Thyroid gland (tissue), 4 donors: ENCODE results near the gene SIRPB2.

Experiments
- POLR2A ChIP-seq, 2 donors: fragments of 450-650 bp; IDR thresholded peaks; one replicate each; pipeline ENCODE4 v1.6.1; 2017; ENCODE audit warnings: antibody characterized with exemption in 2 of 2, mild to moderate bottlenecking in 2 of 2, moderate library complexity in 1 of 2
- TF ChIP-seq, protein P1 (sequence below), 6 experiments: fragments of 200-600 bp in 3 of 6; fragments of 450-650 bp in 3 of 6; sonication (generic) in 3 of 6; IDR thresholded peaks; one replicate each; pipeline ENCODE4 v1.5.1; 2016 to 2019; ENCODE audit warnings: antibody characterized with exemption in 6 of 6, mild to moderate bottlenecking in 2 of 6, inconsistent platforms in 1 of 6, moderate library complexity in 1 of 6

DNA sequence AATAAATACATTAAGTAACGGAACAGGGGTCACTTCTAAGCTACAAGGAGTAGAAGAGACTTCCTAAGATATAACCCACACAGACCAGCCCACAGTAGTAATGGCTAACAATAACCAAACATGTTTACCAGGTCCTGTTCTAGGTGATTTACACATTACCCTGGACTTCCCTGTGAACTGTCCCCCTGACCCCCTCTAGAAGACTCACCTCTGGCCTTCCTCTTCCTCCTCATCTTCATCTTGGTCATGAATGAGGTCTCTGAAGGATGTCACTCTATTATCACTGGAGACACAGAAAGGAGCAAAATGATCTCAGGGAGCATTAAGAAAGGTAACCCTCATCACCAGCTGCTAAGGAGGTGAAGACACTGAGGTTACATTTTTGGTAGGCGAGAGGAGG is 33.2 kb downstream of the SIRPB2 start:
- TF ChIP-seq POLR2A (IDR thresholded peaks at IDR 0.05) = no peak
- TF ChIP-seq, protein P1, sequence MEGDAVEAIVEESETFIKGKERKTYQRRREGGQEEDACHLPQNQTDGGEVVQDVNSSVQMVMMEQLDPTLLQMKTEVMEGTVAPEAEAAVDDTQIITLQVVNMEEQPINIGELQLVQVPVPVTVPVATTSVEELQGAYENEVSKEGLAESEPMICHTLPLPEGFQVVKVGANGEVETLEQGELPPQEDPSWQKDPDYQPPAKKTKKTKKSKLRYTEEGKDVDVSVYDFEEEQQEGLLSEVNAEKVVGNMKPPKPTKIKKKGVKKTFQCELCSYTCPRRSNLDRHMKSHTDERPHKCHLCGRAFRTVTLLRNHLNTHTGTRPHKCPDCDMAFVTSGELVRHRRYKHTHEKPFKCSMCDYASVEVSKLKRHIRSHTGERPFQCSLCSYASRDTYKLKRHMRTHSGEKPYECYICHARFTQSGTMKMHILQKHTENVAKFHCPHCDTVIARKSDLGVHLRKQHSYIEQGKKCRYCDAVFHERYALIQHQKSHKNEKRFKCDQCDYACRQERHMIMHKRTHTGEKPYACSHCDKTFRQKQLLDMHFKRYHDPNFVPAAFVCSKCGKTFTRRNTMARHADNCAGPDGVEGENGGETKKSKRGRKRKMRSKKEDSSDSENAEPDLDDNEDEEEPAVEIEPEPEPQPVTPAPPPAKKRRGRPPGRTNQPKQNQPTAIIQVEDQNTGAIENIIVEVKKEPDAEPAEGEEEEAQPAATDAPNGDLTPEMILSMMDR (IDR thresholded peaks at IDR 0.05) = no peak
